GM18909 (cell line): ENCODE measurements around the gene TMEM52.
"Not testable (repeated sequence)": the region's sequence is repeated elsewhere in the genome, so short reads cannot be mapped to it uniquely, and the experiment has no call there.

Experiments used
- ATAC-seq: cut with Tn5 transposase; IDR thresholded peaks from one replicate; pipeline ENCODE4 v1.9.1; 2021; ENCODE audit warnings: mild to moderate bottlenecking; ENCODE audit not compliant: unreplicated experiment, poor library complexity

TMEM52 gene

GRCh38 chr1:1895456-1896336 is 23.4 kb downstream of the TMEM52 start:
- no peak for ATAC-seq

GRCh38 chr1:1895060-1895418 is 24.0 kb downstream of the TMEM52 start:
- ATAC-seq: no peak

DNA sequence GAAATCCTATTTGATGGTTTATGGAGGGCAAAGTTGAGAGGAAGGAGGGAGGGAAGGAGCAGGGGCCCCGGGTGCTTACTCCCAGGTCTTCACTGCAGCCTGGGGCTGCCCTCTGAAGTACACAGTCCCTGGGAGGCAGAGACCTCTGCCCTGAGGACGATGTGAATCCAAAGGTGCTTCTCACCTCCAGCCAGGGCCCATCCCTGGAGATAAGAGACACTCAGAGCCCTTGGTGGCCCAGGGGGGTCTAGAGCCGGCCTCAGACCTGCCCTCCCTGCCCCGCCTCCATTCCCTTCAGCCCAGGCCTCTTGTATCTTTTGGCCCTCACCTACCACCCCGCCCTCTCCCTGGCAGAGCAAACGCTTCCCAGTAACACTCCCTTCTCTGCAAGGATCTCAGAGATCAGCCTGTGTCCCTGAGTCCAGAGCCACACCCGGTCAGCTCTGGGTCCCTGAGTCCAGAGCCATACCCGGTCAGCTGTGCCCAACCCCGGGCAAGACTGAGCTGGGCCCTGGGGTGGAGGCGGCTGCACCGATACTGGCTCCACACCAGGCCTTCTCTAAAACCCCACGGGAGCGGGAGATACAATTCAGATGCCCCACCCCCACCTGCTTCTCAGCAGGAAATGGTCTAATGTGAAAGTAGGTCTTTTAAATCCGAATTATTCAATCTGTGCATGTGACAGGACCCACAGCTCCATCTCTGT is 24.6 kb downstream of the TMEM52 start:
- ATAC-seq: no peak

- no peak for ATAC-seq
Measured at GRCh38 chr1:1893997-1894353, 25.1 kb downstream of the TMEM52 start.

DNA sequence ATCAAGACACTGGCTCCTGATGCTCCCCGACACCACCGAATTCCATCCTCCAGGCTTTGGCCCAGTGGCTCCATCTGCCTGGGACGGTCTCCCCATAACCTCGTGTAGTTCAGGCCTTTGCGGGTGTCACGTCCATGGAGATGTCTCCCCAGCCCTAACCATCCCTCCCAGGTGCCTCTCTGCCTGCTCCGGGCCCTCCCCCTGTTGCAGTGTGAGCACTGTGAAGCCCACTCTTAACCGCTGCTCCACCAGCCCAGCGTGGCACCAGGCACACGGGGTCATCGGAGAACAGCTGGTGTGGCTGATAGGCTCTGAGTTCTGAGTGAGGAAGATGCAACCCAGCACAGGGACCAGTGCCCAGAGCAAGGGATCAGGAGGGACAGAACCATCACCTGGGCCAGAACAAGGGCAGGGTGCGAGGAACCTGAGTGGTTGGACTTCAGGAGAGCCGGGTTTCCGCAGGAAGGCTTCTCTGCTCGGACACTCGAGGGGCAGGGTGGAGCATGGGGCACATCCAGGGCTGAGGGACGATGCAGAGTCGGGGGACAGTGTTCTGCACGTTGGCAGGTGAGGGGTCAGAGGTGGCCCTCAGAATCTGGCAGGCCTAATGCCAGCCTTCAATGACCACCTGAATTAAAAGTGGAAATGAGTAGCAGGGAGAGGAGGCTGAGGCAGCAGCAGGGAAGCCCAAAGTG is 25.6 kb downstream of the TMEM52 start:
- ATAC-seq: no peak

- no peak for ATAC-seq
Measured at GRCh38 chr1:1892763-1893120, 26.3 kb downstream of the TMEM52 start.

- no peak for ATAC-seq
Measured at GRCh38 chr1:1892079-1892762, 26.9 kb downstream of the TMEM52 start.

DNA sequence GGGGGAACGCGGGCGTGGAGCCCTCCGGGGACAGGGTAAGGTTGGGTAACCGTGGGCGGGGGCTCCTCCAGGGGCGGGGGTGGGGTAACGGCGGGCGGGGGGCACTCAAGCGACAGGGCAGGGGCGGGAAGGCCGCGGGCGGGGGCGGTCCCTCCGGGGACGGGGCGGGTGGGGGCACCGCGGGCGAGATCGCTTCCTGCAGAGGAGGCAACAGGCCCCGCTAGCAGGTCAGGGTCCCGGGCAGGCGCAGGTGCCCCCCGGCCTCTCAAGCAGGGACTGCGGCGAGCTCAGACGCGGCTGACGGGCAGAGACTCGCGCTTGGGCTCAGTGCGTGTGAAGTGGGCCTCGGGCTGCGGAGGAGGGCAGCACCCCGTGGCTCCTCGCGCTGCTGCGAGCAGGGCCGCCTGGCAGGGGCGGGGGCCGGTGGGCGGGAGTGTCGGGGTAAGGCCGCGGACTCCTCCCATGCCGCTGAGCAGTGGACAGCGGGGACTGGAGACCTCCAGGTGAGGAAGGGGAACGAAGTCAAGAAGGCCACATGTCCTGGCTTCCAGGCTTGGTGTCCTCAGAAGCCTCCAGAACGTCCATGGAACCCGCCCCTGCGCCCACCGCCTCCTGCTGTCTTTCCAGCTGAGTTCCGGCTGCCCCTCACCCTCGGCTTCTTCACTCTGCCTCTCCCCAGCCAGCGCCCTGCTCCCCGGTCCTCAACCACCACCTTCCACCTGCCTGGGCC is 27.6 kb downstream of the TMEM52 start:
- ATAC-seq: peak; percentile 10

DNA sequence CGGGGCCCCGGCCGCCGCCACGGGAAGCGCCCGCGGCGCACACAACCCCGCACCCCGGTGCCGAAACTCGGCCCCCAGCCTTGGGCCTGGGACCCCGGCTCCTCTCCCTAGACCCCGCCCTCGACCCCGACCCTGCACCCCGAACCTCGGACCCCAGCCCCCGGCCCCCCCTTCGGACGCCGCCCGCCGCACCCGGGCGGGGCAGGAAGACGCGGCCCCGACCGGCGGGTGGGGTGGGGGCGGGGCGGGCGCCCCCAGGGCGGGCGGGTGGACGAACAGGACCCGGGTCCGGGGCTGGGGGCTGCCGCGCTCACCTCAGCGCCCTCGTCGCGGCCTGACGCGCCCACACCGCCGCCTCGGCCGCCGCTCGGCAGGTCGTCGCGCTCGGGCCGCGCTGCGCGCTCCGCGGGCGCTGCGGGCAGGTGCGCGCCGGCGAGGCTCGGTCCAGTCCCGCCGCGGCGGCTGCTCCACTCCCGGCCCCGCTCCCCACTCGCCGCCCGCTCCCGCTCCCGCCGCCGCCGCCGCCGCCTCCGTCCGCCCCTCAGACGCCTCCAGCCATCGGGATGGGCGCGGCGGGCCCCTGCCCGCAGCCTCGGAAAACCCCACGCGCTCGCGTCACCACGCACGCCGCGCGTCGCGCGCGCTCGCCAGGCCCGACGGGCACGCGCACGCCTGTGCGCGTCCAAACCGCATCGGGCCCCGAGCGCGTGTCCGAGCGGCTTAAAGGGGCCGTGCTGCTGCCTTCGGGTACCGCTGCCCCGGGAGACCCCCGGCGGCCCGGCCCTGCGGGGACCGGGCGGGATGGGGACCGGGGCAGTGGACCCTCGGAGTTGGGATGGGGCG is 28.4 kb downstream of the TMEM52 start, which contains the start of gene GNB1:
Gene GNB1 (minus strand): TSS at position 582 of the 843 bp plus-strand sequence. CDS start 65,634 bp downstream, outside the sequence.
- ATAC-seq: peak; percentile 71

DNA sequence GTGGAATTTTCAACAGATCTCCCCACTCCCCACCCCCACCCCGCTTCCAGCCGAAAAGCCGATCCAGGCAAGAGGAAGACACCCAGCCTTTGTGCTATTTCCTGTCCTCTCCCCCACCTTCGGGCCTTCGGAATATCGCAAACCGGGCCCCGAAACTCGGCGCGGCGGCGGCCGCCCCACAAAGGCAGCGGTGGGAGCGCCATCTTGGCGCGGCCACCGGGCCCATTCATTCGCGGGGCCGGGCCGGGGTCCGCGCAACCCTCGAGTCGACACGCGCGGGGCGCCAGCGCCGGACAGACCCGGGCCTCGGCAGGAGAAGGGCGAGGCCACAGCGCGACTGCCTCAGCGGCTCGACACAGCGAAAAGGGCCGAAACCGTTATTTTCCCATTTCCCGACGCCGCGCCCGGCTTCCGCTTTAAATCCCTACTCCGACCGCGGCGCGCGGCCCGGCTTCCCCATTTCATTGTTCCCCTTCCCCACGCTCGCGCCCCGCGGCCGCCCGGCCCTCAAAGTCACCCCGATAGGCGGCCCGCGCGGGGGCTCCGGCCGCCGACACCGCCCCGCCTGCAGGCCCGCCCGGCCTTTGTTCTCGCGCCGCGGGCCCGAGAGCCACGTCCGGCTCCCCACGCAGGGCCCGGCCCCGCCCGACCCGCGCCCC is 29.1 kb downstream of the TMEM52 start:
- peak; percentile 42 for ATAC-seq

DNA sequence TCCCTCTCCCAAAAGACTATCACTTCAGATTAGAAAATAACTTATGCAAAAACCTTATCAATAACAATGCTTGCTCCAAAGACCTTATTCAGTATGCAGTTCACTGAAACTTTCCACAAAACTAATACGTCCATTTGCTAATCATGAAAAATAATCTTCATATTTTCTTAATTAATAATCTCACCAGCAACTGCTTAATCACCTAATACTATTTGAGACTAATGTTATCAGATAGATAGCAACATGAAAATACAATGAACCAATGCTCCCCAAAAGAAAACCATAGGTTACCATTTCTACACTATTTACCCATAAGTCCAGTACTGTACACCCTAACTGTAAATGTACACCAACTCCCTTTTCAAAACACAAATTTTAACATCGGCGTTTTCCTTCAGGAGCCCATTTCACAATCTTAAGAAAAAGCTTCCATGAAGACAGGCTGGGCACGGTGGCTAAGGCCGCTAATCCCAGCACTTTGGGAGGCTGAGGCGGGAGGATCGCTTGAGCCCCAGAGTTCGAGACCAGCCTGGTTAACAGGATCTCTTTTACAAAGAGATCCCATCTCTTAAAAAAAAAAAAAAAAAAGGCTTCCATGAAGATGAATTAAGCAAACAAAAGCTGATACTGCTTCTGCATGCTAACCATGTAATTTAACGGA is 29.9 kb downstream of the TMEM52 start:
- no peak for ATAC-seq

DNA sequence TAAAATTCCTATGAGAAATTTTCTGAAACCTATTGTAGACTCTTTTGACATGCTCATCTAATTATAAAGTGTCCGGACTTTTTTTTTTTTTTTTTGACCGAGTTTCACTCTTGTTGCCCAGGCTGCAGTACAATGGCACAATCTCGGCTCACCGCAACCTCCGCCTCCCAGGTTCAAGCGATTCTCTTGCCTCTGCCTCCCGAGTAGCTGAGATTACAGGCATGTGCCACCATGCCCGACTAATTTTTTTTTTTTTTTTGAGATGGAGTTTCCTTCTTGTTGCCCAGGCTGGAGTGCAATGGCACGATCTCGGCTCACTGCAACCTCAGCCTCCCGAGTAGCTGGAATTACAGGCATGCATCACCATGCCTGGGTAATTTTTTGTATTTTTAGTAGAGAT is 35.2 kb downstream of the TMEM52 start:
- ATAC-seq: not testable (repeated sequence)

DNA sequence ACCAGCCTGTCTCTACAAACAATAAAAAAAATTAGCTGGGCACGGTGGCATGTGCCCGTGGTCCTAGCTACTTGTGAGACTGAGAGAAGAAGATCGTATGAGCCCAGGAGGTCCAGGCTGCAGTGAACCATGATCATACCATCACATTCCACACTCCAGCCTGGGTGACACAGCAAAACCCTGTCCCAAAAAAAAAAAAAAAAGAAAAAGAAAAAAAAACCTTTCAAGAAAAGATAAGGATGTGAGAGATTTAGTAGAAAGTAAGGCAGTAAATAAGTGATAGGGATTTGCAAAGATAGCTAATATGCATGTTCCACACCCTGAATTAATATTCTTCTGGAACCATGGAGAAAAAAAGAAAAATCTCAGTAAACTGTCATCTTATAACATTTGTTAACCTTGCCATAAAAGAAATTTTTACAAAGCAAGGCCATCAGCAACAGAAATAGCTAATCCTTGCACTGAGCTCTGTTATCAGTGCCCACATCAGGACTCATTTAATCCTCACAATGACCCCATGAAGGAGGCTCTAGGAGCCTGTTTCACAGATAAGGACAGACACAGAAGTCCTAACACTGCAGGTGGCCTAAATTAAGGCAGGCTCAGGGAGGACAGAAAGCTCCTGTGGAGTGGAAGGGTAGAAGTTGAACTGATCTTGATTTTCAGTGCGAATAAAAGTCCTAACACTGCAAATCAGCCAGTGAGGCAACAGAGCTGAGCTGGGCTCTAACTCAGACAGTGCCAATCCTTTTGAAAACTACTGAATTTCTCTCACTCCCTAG is 35.8 kb downstream of the TMEM52 start:
- ATAC-seq: no peak

GRCh38 chr1:1881727-1882126 is 37.4 kb downstream of the TMEM52 start:
- ATAC-seq: no peak

DNA sequence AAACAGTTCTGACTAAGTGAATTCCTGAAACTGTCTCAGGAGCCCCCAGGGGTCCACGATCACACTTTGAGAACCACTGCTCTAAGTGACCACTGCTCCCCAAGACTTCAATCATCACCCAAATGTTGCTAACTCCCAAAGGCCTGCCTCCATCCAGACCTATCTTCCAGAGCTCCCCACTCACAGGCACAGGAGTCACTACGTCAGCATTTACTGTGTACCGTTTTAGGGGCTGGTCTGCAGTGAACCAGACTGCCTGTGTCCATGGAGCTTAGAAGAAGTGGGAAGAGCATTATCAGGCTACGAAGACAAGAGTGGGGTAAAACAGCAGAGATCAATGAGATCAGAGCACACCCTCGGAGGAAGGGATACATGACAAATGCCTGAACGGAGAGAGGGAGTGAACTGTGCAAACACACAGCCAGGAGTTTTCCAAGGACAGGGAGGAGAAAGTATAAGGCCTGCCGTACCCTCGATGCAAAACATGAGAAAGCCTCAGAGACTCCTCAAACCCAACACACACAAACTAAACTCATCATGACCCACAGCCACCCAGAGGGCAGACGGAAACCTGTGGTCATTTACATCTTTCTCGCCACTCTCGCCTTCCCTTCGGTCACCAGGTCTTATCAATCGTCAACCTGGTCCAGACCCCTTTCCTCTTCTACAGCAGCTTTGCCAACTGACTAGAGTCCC is 38.3 kb downstream of the TMEM52 start:
- ATAC-seq: no peak

DNA sequence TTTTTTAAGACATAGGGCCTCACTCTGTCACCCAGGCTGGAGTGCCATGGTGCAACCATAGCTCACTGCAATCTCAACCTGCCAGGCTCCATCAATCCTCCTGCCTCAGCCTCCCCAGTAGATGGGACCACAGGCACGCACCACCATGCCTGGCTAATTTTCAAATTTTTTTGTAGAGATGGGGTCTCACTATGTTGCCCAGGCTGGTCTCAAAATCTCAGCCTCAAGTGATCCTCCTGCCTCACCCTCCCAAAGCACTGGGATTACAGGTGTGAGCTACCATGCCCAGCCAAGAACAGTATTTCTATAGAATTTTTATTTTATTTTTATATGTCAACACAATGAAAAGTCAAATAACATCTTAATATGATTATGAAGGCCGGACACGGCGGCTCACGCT is 39.1 kb downstream of the TMEM52 start:
- no peak for ATAC-seq
